A172 (cell line): ENCODE data around the gene HSF4. TPM values are rescaled to one million over a fixed set of nuclear protein-coding genes. Genes with fewer than 3 reads are reported as not detected.

Source experiments
- DNase-seq: peaks from one replicate; pipeline ENCODE4 v3.0.0-alpha.2; 2015; ENCODE audit warnings: low spot score
- total RNA-seq: library from RNA; depleted of rRNA; stranded (reverse); fragments of >200 nt; shearing (Covaris generic); gene quantifications from 2 replicates; pipeline ENCODE4 v1.2.3, GENCODE V29; 2014

HSF4 gene
- total RNA-seq, 1 experiment from 2014 or later = 5.8 TPM

GRCh38 chr16:67200491-67200890, 35.9 kb downstream of the HSF4 start:
- no peak for DNase-seq

GRCh38 chr16:67201411-67202345, 37.1 kb downstream of the HSF4 start:
- no peak for DNase-seq

- DNase-seq = no peak
Observed at GRCh38 chr16:67202426-67202825, 37.9 kb downstream of the HSF4 start.

- no peak for DNase-seq
Observed at GRCh38 chr16:67202956-67203493, 38.5 kb downstream of the HSF4 start.

- DNase-seq = no peak
Observed at GRCh38 chr16:67204076-67204475, 39.5 kb downstream of the HSF4 start.

- DNase-seq = no peak
Observed at GRCh38 chr16:67206129-67206837, 41.7 kb downstream of the HSF4 start.

GRCh38 chr16:67206838-67207248, 42.3 kb downstream of the HSF4 start:
- DNase-seq = peak; percentile 46

- DNase-seq = peak; percentile 77
Observed at GRCh38 chr16:67207249-67208091, 42.9 kb downstream of the HSF4 start.

- no peak for DNase-seq
Observed at GRCh38 chr16:67208154-67208896, 43.8 kb downstream of the HSF4 start.

GRCh38 chr16:67209565-67209964, 45.0 kb downstream of the HSF4 start:
- DNase-seq = no peak

GRCh38 chr16:67210069-67210937, 45.8 kb downstream of the HSF4 start:
- DNase-seq = no peak

GRCh38 chr16:67211674-67212073, 47.1 kb downstream of the HSF4 start:
- no peak for DNase-seq

GRCh38 chr16:67212766-67213165, 48.2 kb downstream of the HSF4 start:
- peak; percentile 55 for DNase-seq

- DNase-seq = no peak
Observed at GRCh38 chr16:67213197-67214019, 48.9 kb downstream of the HSF4 start.

GRCh38 chr16:67215706-67216105, 51.2 kb downstream of the HSF4 start:
- no peak for DNase-seq

GRCh38 chr16:67216612-67217490, 52.3 kb downstream of the HSF4 start:
- no peak for DNase-seq
